GM23338 (cell line): ENCODE measurements around the gene DDX19B. TPM values are rescaled to one million over a fixed set of nuclear protein-coding genes. Genes with fewer than 3 reads are reported as not detected.
"Not testable (repeated sequence)": the region's sequence is repeated elsewhere in the genome, so short reads cannot be mapped to it uniquely, and the experiment has no call there.

Source experiments
- ATAC-seq: fragments of 200-7000 bp; cut with Tn5 transposase; 3 replicates; pipeline ENCODE4 v1.9.1; 2020
- DNase-seq: peaks from one replicate; pipeline ENCODE4 v3.0.0-alpha.2; 2015; ENCODE audit warnings: low spot score
- H2AFZ ChIP-seq: fragments of 200-600 bp; sonication (generic); 2 replicates; pipeline ENCODE4 v1.8.0; 2016; ENCODE audit warnings: antibody characterized with exemption, mild to moderate bottlenecking, moderate library complexity
- H3F3A ChIP-seq: fragments of 200-600 bp; sonication (generic); replicated peaks from 2 replicates; pipeline ENCODE4 v1.8.0; 2017; ENCODE audit warnings: antibody characterized with exemption, mixed run types, low read depth
- H3K27ac ChIP-seq: fragments of 200-600 bp; sonication (generic); 2 replicates; pipeline ENCODE4 v1.6.1; 2016; ENCODE audit warnings: low read depth
- H3K27me3 ChIP-seq: fragments of 200-600 bp; sonication (generic); 2 replicates; pipeline ENCODE4 v1.8.0; 2016; ENCODE audit warnings: mild to moderate bottlenecking, mixed run types, moderate library complexity; ENCODE audit not compliant: insufficient read depth
- H3K36me3 ChIP-seq: fragments of 200-600 bp; sonication (generic); 2 replicates; pipeline ENCODE4 v1.8.0; 2016; ENCODE audit warnings: mild to moderate bottlenecking; ENCODE audit not compliant: insufficient read depth
- H3K4me1 ChIP-seq: fragments of 200-600 bp; sonication (generic); 2 replicates; pipeline ENCODE4 v1.8.0; 2016; ENCODE audit warnings: mild to moderate bottlenecking, moderate library complexity; ENCODE audit not compliant: insufficient read depth
- H3K4me2 ChIP-seq: fragments of 200-600 bp; sonication (generic); 2 replicates; pipeline ENCODE4 v1.7.1; 2017; ENCODE audit warnings: mixed run types
- H3K4me3 ChIP-seq: fragments of 200-600 bp; sonication (generic); 2 replicates; pipeline ENCODE4 v1.6.1; 2016; ENCODE audit warnings: mixed run types
- H3K79me2 ChIP-seq: fragments of 200-600 bp; sonication (generic); replicated peaks from 2 replicates; pipeline ENCODE4 v1.8.0; 2017; ENCODE audit warnings: mild to moderate bottlenecking; ENCODE audit not compliant: insufficient read depth
- H3K9me2 ChIP-seq: fragments of 200-600 bp; sonication (generic); 2 replicates; pipeline ENCODE4 v1.8.0; 2017; ENCODE audit not compliant: insufficient read depth
- H4K20me1 ChIP-seq: fragments of 200-600 bp; sonication (generic); replicated peaks from 2 replicates; pipeline ENCODE4 v1.8.0; 2017; ENCODE audit warnings: mild to moderate bottlenecking; ENCODE audit not compliant: insufficient read depth
- H3K27ac Mint-ChIP-seq: 2 replicates; pipeline ENCODE4 v1.8.0; 2020; ENCODE audit warnings: inconsistent platforms, mild to moderate bottlenecking, moderate library complexity, mixed read lengths
- H3K27me3 Mint-ChIP-seq: 3 replicates; pipeline ENCODE4 v1.8.0; 2022; ENCODE audit warnings: low read depth, mild to moderate bottlenecking, moderate library complexity, mixed read lengths, inconsistent platforms; ENCODE audit not compliant: insufficient read depth, poor library complexity
- H3K36me3 Mint-ChIP-seq: 3 replicates; pipeline ENCODE4 v1.8.0; 2021; ENCODE audit warnings: low read depth, mild to moderate bottlenecking, inconsistent platforms, moderate library complexity, mixed read lengths
- H3K4me1 Mint-ChIP-seq: 3 replicates; pipeline ENCODE4 v1.8.0; 2020; ENCODE audit warnings: mild to moderate bottlenecking, inconsistent platforms, mixed read lengths
- H3K4me3 Mint-ChIP-seq: 3 replicates; pipeline ENCODE4 v1.8.0; 2021; ENCODE audit warnings: moderate library complexity, mild to moderate bottlenecking, inconsistent platforms, mixed read lengths
- H3K9me3 Mint-ChIP-seq: 3 replicates; pipeline ENCODE4 v1.8.0; 2020; ENCODE audit warnings: moderate library complexity, mild to moderate bottlenecking, inconsistent platforms, mixed read lengths
- REST ChIP-seq: IDR thresholded peaks from one replicate; pipeline ENCODE4 v1.6.1; 2018; ENCODE audit warnings: antibody characterized with exemption; ENCODE audit not compliant: unreplicated experiment
- ZNF462 ChIP-seq: fragments of 250-450 bp; sonication (Bioruptor Pico); IDR thresholded peaks from 2 replicates; pipeline ENCODE4 v1.5.0; 2020; ENCODE audit warnings: mild to moderate bottlenecking, moderate library complexity
- polyA plus RNA-seq: library from polyadenylated mRNA; unstranded; fragments of >200 nt; fragmentation: Nextera tagmentation; extraction: Ambion mirVana; gene quantifications from 2 replicates; pipeline ENCODE4 v1.2.1, GENCODE V29; 2016
- total RNA-seq: library from RNA; depleted of rRNA; stranded (reverse); fragments of >200 nt; shearing (Covaris generic); gene quantifications from 2 replicates; pipeline ENCODE4 v1.2.3, GENCODE V29; 2014
- TF ChIP-seq, protein P1 (sequence below), 2 experiments: fragments of 200-600 bp in 1 of 2; sonication (generic) in 1 of 2; conservative IDR thresholded peaks; 2 replicates each; pipeline versions ENCODE4 v1.5.1 to v1.6.1; 2016 to 2017; ENCODE audit warnings: antibody characterized with exemption in 2 of 2, low read depth in 2 of 2, mild to moderate bottlenecking in 2 of 2, moderate library complexity in 1 of 2

Gene DDX19B
- total and polyA plus RNA-seq, 2 experiments from 2014 or later: 42.2 to 45.8 TPM

GRCh38 chr16:70290949-70291519 lies 8.0 kb upstream of the DDX19B start (continued):
- TF ChIP-seq ZNF462 (no peak), REST (no peak)
- TF ChIP-seq, protein P1, sequence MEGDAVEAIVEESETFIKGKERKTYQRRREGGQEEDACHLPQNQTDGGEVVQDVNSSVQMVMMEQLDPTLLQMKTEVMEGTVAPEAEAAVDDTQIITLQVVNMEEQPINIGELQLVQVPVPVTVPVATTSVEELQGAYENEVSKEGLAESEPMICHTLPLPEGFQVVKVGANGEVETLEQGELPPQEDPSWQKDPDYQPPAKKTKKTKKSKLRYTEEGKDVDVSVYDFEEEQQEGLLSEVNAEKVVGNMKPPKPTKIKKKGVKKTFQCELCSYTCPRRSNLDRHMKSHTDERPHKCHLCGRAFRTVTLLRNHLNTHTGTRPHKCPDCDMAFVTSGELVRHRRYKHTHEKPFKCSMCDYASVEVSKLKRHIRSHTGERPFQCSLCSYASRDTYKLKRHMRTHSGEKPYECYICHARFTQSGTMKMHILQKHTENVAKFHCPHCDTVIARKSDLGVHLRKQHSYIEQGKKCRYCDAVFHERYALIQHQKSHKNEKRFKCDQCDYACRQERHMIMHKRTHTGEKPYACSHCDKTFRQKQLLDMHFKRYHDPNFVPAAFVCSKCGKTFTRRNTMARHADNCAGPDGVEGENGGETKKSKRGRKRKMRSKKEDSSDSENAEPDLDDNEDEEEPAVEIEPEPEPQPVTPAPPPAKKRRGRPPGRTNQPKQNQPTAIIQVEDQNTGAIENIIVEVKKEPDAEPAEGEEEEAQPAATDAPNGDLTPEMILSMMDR (conservative IDR thresholded peaks at IDR 0.05; ENCODE audit: low read depth in 2 of 2): no peak

- not testable (repeated sequence) for H3K9me3 Mint-ChIP-seq, DNase-seq, H3F3A ChIP-seq, H3K4me3 Mint-ChIP-seq, H3K4me2 ChIP-seq, H3K4me1 Mint-ChIP-seq, H3K4me1 ChIP-seq, H3K4me3 ChIP-seq, H3K27ac Mint-ChIP-seq, H3K9me2 ChIP-seq, H3K27me3 ChIP-seq, H3K27ac ChIP-seq, ATAC-seq, H4K20me1 ChIP-seq, H3K36me3 ChIP-seq
- Histone ChIP-seq H2AFZ (peak overlapping the region; percentile 23; the same call in 1 of the 2 replicates), H3K79me2 (peaks cover 20% of the 10 kb centered on the region)
- Mint-ChIP-seq H3K27me3 (peaks cover 16% of the 10 kb centered on the region), H3K36me3 (peaks cover 21% of the 10 kb centered on the region)
Measured at GRCh38 chr16:70292148-70292547, 6.8 kb upstream of the DDX19B start.
